HEK293 (cell line): Measurements from ENCODE around the gene C2CD2.

Experiments used
- ZNF138 ChIP-seq: fragments of 450-650 bp; formaldehyde crosslinking; IDR thresholded peaks from 2 replicates; pipeline ENCODE4 v1.5.1; 2016; ENCODE audit warnings: missing biosample characterization, missing genetic modification characterization, borderline replicate concordance
- TF ChIP-seq, protein P1 (sequence below): fragments of 450-650 bp; formaldehyde crosslinking; IDR thresholded peaks from 2 replicates; pipeline ENCODE4 v1.5.1; 2016; ENCODE audit warnings: missing biosample characterization, missing genetic modification characterization

DNA sequence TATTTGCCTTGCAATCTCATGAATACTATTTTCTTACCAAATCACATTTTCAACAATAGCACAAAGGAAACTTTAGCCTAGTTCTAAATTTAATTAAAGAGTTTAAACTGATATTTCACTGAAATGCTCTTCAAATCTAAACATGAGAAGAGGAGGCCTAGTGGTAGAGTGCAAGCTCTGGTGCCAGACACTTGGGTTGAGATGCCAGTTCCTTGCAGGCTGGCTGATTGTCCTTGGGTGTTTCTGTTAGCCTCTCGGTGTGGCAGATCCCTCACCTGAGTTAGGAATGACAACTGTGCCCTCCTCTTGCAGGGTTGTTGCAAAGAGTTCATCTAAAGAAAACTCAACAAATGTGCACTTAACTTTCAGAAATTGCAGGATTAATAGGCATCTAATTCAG is 43.8 kb upstream of the C2CD2 start:
- TF ChIP-seq, protein P1, sequence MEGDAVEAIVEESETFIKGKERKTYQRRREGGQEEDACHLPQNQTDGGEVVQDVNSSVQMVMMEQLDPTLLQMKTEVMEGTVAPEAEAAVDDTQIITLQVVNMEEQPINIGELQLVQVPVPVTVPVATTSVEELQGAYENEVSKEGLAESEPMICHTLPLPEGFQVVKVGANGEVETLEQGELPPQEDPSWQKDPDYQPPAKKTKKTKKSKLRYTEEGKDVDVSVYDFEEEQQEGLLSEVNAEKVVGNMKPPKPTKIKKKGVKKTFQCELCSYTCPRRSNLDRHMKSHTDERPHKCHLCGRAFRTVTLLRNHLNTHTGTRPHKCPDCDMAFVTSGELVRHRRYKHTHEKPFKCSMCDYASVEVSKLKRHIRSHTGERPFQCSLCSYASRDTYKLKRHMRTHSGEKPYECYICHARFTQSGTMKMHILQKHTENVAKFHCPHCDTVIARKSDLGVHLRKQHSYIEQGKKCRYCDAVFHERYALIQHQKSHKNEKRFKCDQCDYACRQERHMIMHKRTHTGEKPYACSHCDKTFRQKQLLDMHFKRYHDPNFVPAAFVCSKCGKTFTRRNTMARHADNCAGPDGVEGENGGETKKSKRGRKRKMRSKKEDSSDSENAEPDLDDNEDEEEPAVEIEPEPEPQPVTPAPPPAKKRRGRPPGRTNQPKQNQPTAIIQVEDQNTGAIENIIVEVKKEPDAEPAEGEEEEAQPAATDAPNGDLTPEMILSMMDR, result no peak
- no peak for TF ChIP-seq ZNF138 (tag by site-specific recombination)
